ENCODE results near the gene RSU1. TPM values are rescaled to one million over a fixed set of nuclear protein-coding genes. Genes with fewer than 3 reads are reported as not detected.
"Not testable (repeated sequence)": the region's sequence is repeated elsewhere in the genome, so short reads cannot be mapped to it uniquely, and the experiment has no call there.

RSU1 gene
- total RNA-seq, 1 donor from 2014 or later, result 49.4 TPM

GRCh38 chr10:16756561-16757221 is 60.5 kb downstream of the RSU1 start:
- intact Hi-C loops (cut with DNase I), result no loop called here
- DNase-seq (no peak), ATAC-seq (ENCODE audit: poor library complexity) (no peak)

DNA sequence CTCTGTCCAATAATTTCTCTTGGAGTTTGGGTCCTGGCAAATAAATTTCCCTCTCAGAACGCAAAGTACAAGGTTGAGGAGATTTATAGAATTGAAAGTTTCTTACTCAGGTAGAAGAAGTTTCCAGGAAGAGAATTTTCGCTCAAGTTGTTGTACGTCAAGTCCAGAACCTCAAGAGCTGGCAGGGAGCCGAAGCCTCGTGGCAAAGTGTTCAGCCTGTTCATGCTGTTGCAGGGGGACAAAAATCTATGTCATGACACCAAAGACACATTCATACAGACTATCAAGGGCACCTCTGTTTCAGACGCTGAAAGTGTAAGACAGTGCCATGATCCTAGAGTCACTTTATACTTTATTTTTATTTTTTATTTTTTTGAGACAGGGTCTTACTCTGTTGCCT is 62.5 kb downstream of the RSU1 start:
- ATAC-seq (ENCODE audit: poor library complexity), result no peak
- intact Hi-C loops (cut with DNase I), result no loop called here
- no peak for DNase-seq

- ATAC-seq (ENCODE audit: poor library complexity); intact Hi-C loops (cut with DNase I); DNase-seq: not testable (repeated sequence)
These were observed 64.4 kb downstream of the RSU1 start for GRCh38 chr10:16752849-16753248.

GRCh38 chr10:16752099-16752498 is 65.1 kb downstream of the RSU1 start:
- DNase-seq (no peak), ATAC-seq (ENCODE audit: poor library complexity) (no peak)
- intact Hi-C loops (cut with DNase I), result no loop called here

DNA sequence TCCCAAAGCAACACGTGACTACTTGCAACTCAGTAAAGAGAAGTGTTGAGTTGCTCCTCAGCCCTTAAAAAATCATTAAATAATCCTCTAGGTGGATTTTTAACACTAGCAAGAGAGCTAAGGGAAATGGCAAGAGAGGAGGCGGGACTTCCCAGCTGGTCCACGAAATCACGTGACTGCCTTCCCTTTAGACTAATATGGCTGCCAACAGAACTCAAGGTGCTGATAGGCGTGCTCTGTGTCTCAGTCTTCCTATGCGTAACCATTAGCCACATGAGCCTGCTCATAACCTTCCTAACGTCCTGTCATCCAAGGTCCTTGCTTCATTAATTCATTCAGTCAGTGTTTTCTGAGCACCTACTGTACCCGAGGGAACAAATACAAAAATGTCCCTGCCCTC is 66.0 kb downstream of the RSU1 start:
- ATAC-seq (ENCODE audit: poor library complexity) (no peak), DNase-seq (no peak)
- intact Hi-C loops (cut with DNase I), result no loop called here

DNA sequence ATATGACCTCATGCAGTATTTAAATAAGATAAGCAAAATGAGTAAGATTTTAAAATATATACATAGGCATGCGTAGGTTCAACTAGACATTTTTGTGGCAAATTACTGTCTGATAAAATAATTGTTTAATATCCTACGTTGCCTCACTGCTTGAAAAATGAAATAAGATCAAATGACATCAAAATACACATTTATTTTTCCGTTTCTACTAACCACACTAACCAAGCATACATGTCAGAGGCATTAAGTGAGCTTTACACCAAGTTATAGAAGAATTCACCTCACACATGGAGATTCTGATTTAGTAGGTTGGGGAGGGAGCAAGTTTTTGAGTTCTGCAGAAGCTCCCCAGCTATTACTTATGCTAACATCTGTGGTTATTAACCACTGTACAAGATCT is 66.8 kb downstream of the RSU1 start:
- DNase-seq (no peak), ATAC-seq (ENCODE audit: poor library complexity) (no peak)
- intact Hi-C loops (cut with DNase I), result no loop called here

DNA sequence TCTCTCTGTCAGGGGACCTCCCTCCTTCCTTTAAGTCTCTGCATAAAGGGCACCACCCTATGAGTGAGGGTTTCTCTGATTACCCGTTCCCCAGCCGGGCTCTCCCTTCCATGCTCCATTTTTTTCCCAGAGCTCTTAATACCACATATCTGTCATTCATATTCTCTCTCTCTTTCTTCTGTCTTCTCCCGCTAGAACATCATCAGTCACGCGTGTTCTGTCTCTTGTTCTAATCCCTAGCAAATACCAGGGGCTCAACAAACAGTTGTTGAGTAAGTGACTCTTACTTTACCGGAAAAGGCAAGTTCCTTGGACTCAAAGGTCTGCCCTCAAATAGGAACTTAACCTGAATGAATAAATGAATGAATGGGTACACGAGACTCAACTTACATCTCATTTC is 68.5 kb downstream of the RSU1 start:
- intact Hi-C loops (cut with DNase I), result no loop called here
- DNase-seq, result no peak
- no peak for ATAC-seq (ENCODE audit: poor library complexity)

DNA sequence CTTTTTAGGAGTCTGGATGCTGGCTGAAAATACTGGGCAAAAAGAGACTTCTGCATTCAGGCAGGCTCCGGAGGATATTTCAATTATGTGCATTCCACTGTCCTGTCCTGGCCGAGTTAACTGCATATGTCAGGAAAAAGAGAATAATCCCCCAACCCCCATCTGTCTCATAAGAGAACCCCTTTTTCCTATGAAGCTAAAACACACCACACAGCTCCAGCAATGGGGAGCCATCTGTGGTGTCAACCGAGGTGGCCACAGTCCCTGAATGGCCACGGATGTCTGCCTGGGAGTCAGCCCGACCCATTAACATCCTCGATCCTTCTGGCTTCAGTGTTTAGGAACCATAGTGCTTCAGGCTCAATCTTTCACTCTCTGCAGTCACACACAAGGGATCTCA is 70.4 kb downstream of the RSU1 start:
- no peak for DNase-seq
- no peak for ATAC-seq (ENCODE audit: poor library complexity)
- intact Hi-C loops (cut with DNase I), result no loop called here

GRCh38 chr10:16745061-16745460 is 72.2 kb downstream of the RSU1 start:
- intact Hi-C loops (cut with DNase I), result no loop called here
- no peak for DNase-seq
- no peak for ATAC-seq (ENCODE audit: poor library complexity)

GRCh38 chr10:16742165-16742960 is 74.9 kb downstream of the RSU1 start:
- DNase-seq (no peak), ATAC-seq (ENCODE audit: poor library complexity) (no peak)
- intact Hi-C loops (cut with DNase I), result no loop called here

GRCh38 chr10:16741540-16741939 is 75.7 kb downstream of the RSU1 start:
- intact Hi-C loops (cut with DNase I), result no loop called here
- ATAC-seq (ENCODE audit: poor library complexity) (no peak), DNase-seq (no peak)

DNA sequence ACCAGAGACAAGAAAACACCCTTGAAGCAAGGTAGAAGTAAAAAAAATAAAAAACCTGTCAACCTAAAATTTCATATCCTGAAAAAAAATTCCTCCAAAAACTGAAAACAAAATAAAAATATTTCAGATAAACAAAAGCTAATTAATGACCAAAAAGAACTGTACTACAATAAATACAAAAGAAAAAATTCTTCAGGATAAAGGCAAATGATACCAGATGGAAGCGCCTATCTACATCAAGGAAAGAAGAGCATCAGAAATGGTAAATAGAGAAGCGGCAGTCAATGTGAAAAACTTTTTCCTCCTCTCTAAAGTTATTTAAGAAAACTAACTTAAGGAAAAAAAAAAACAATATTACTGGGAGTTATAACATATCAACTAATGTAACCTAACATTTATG is 79.8 kb downstream of the RSU1 start:
- ATAC-seq (ENCODE audit: poor library complexity) (no peak), DNase-seq (no peak)
- intact Hi-C loops (cut with DNase I), result no loop called here

- no peak for ATAC-seq (ENCODE audit: poor library complexity)
- intact Hi-C loops (cut with DNase I), result no loop called here
- DNase-seq, result no peak
These were observed 81.6 kb downstream of the RSU1 start for GRCh38 chr10:16735671-16736070.

DNA sequence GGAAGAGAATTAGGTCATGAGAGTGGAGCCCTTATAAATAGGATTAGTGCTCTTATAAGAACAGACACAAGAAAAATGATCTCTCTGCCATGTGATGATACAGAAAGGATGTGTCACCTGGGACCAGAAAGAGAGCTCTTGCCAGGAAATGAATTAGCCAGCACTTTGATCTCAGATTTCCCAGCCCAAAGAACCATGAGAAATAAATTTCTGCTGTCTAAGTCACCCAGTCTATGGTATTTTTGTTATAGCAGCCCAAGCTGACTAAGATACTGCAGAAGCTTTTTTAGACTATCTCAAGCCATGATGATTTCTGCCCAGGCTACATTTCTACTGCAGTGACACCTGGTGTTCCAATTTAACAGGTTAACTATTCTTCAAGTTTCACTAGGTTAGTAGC is 84.8 kb downstream of the RSU1 start:
- ATAC-seq (ENCODE audit: poor library complexity) (no peak), DNase-seq (no peak)
- intact Hi-C loops (cut with DNase I), result no loop called here

- intact Hi-C loops (cut with DNase I), result no loop called here
- ATAC-seq (ENCODE audit: poor library complexity), result no peak
These were observed 89.0 kb downstream of the RSU1 start for GRCh38 chr10:16728266-16728665.

DNA sequence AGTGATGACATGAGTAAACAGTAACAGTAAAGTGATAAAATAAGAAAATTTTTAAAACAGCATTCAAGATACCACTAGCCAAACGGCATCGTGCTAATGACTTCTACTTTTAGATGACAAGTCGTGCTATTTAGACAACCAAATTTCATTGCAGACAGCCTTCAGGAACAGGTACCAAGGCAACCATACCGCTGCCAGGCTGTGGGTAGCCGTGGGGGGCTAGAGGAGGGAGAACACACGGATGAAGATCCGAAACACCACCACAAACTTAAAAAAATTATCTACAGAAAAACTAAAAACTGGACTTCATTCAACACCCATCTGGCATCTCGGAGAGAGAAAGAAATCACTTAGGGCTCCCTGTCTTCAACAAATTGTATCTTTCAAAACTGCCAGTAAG is 89.6 kb downstream of the RSU1 start:
- intact Hi-C loops (cut with DNase I), result no loop called here
- DNase-seq (no peak), ATAC-seq (ENCODE audit: poor library complexity) (no peak)

More at GRCh38 chr10:16728266-16728665, 89.0 kb downstream of the RSU1 start:
- DNase-seq, result no peak

GRCh38 chr10:16724509-16724908 is 92.7 kb downstream of the RSU1 start:
- no peak for DNase-seq
- ATAC-seq (ENCODE audit: poor library complexity), result peak; percentile 71
- intact Hi-C loops (cut with DNase I), result no loop called here

- DNase-seq (no peak), ATAC-seq (ENCODE audit: poor library complexity) (no peak)
- intact Hi-C loops (cut with DNase I), result no loop called here
These were observed 96.4 kb downstream of the RSU1 start for GRCh38 chr10:16720812-16721211.

GRCh38 chr10:16717622-16718395 is 99.4 kb downstream of the RSU1 start:
- ATAC-seq (ENCODE audit: poor library complexity) (no peak), DNase-seq (no peak)
- intact Hi-C loops (cut with DNase I), result no loop called here

- no peak for ATAC-seq (ENCODE audit: poor library complexity)
- intact Hi-C loops (cut with DNase I), result no loop called here
These were observed 101.2 kb downstream of the RSU1 start for GRCh38 chr10:16716051-16716450.

More at GRCh38 chr10:16716051-16716450, 101.2 kb downstream of the RSU1 start:
- DNase-seq, result no peak
